ENCODE measurements around the gene WSB1. TPM values are rescaled to one million over a fixed set of nuclear protein-coding genes. Genes with fewer than 3 reads are reported as not detected.

Gene WSB1
- total RNA-seq, 1 donor from 2014 or later = 308 TPM

DNA sequence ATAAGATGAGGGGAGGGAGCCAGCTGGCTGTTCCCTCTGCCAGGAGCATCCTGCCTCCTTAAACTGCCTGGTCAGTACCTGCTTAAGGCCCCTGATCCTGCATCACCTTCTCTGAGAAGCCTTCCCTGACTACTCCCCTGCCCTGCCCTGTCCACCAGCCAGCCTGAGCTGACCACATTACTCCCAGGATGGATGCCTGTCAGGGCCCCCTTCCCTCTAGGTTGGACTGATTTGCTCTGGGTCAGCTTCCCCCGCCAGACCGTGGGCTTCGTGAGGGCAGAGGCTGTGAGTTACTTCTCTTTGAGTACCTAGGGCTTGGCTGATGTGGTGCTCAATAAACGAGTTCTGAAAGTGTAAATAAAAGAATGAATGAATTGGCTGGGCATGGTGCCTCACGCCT, 63.3 kb downstream of the WSB1 start:
- DNase-seq (ENCODE audit: low read depth, low spot score) = no peak

DNA sequence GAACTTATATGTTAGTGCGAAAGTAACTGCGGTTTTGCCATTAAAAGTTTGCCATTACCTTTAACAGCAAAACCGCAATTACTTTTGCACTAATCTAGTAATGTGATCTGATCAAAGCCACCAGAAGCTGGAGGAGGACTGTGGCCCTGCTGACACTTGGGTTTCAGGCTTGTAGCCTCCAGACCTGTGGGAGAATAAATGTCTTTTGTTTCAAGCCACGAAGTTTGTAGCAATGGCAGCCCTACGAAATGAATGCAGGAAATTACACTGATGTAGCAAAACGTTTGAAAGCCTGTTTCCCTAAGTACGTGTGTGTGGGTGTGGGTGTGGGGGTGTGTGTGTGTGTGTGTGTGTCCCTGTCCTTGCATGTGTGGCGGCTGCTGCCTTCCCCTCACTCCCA, 66.6 kb downstream of the WSB1 start:
- DNase-seq (ENCODE audit: low read depth, low spot score) = no peak

DNA sequence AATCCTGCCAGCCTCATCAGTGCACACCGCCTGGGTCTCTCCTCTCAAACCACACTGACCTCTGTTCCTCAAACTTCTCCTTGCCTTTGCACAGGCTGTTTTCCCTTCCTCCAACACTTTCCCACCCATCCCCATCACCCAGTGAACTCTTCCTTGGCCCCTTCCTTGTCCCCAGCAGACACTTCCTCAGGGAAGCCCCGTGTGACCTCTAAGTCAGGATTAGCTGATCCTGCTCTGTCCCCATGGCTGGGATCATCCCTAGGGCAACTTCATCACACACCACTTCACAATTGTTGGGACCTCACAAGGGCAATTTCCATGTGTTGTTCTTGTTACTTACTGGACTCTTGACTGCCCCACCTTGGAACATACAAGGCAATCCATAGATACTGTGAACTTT, 67.8 kb downstream of the WSB1 start:
- no peak for DNase-seq (ENCODE audit: low read depth, low spot score)

DNA sequence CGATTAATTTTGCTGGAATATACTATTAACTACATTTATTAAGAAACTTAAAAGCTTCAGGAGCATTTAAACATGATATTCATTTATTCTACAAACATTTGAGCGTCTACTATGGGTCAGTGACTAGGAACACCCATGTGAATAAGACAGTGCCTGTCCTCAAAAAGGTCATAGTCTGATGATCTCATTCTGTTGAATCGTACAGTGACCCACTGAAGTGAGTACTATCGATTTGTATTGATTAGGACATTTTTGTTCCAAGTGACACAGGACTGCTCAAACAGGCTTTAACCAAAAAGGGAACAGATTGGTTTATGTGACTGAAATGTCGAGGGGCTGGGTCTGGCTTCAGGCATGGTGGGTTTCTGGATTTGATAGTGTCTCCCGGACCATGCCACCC, 68.6 kb downstream of the WSB1 start:
- DNase-seq (ENCODE audit: low read depth, low spot score) = no peak

DNA sequence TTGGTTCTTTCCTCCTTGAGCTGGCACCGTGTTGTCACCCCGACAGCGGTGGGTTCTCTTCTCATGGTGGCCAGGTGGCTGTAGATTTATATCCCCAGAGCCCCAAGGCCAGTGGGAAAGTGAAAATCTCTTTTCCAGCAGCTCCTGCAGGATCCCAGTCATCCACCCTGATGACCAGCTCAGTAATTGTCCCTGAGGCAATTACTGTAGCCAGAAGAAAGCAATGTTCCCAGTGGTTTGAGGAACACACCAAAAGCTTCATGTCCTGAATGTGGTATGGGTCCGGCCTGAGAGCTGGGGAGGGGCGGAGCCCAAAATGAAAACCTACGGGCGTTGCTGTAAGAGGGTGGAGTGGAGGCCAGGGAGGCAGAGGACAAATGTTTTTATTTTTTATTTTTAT, 69.0 kb downstream of the WSB1 start:
- DNase-seq (ENCODE audit: low read depth, low spot score) = no peak

DNA sequence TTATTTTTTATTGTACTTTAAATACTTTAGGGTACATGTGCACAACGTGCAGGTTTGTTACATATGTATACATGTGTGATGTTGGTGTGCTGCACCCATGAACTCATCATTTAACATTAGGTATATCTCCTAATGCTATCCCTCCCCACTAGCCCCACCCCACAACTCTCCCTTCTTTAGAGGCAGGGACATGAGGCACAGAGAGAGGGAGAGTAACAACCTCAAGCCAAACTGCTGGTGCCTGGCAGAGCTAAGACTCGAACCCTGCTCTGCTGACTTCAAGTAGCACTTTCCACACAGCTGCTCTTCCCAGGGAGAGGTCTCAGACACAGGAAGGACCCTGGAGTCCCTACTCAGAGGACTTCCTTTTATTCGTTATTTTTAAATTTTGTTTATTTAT, 69.4 kb downstream of the WSB1 start:
- no peak for DNase-seq (ENCODE audit: low read depth, low spot score)

Other genes with a start within 250 kb of the WSB1 start
- gene KSR1, start 162.3 kb downstream of the WSB1 start, total RNA-seq = 19.3 and 26.2 TPM in 2 replicates

All from pulmonary artery endothelial cell (primary cell).